NCI-H2196 treated with DMSO at 0.1 percent for 48 hours (cell line): Measurements from ENCODE around the gene ALG1.
"Not testable (repeated sequence)": the region's sequence is repeated elsewhere in the genome, so short reads cannot be mapped to it uniquely, and the experiment has no call there.

ENCODE experiments used
- DNase-seq: peaks from one replicate; lab custom pipeline; 2025; ENCODE audit not compliant: unreplicated experiment; lab: John Stamatoyannopoulos, UW

Gene ALG1

GRCh38 chr16:5044581-5044980 lies 27.1 kb upstream of the ALG1 start:
- DNase-seq = not testable (repeated sequence)

- DNase-seq = no peak
These were observed 26.0 kb upstream of the ALG1 start for GRCh38 chr16:5045499-5046115.

GRCh38 chr16:5046914-5047313 lies 24.7 kb upstream of the ALG1 start:
- DNase-seq = no peak

GRCh38 chr16:5054876-5055865 lies 16.5 kb upstream of the ALG1 start:
- no peak for DNase-seq

GRCh38 chr16:5056352-5056751 lies 15.3 kb upstream of the ALG1 start:
- DNase-seq = no peak

- no peak for DNase-seq
These were observed 13.2 kb upstream of the ALG1 start for GRCh38 chr16:5058476-5058875.

GRCh38 chr16:5059386-5060072 lies 12.1 kb upstream of the ALG1 start:
- no peak for DNase-seq

GRCh38 chr16:5060073-5060641 lies 11.5 kb upstream of the ALG1 start:
- no peak for DNase-seq

- DNase-seq = no peak
These were observed 9.6 kb upstream of the ALG1 start for GRCh38 chr16:5062051-5062450.

- no peak for DNase-seq
These were observed 8.6 kb upstream of the ALG1 start for GRCh38 chr16:5062790-5063765.

GRCh38 chr16:5064915-5065314 lies 6.7 kb upstream of the ALG1 start:
- peak; percentile 19 for DNase-seq

- no peak for DNase-seq
These were observed 6.3 kb upstream of the ALG1 start for GRCh38 chr16:5065326-5065725.

- DNase-seq = no peak
These were observed 5.8 kb upstream of the ALG1 start, which contains the start of gene C16orf89 for GRCh38 chr16:5065813-5066212. Gene C16orf89 (minus strand): TSS chr16:5065956. CDS start chr16:5065908, 48 bp downstream.

- no peak for DNase-seq
These were observed 5.1 kb upstream of the ALG1 start for GRCh38 chr16:5066511-5066910.

- no peak for DNase-seq
These were observed 2.6 kb upstream of the ALG1 start for GRCh38 chr16:5069048-5069447.

- DNase-seq = no peak
These were observed 1.8 kb upstream of the ALG1 start for GRCh38 chr16:5069854-5070253.

GRCh38 chr16:5070431-5071186 lies 1.0 kb upstream of the ALG1 start:
- no peak for DNase-seq

- no peak for DNase-seq
These were observed 332 bp upstream of the ALG1 start for GRCh38 chr16:5071341-5071680.
